ENCODE data around the gene TTC23.

Gene TTC23

DNA sequence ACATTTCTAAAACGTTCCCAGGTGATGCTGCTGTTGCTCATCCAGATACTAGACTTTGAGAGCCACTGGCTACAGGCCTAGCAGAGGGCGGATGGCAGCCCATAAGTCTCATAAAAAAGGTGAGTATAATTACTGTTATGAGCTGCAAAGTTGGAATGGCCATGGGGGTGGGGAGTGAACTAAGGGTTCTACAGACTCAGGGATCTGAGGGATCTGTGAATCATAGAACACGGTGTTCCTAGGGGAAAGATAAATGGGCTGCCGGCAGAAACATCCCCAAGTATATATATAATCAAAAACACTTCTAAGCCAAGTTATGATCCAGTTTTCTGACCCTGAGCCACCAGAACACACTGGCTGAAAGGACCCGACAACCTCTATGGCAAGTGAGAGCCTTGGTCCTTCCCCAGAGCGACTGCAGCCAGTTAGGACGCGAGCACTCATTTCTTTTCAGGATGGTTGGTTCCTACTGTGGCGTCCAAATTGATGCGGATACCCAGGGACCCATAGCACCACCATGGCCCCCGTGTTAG lies 152.4 kb downstream of the TTC23 start:
- ChIA-PET CTCF (interaction anchor here (0.6 kb wide), 1 partner anchor 583 kb away, joined by 3 read pairs; no protein-coding TSS in a partner anchor), POLR2A (no interaction called here)
- TF ChIP-seq LEF1 (IDR thresholded peaks at IDR 0.05; ENCODE audit: borderline replicate concordance) (no peak), ZNF384 (IDR thresholded peaks at IDR 0.05) (no peak), HDGF (IDR thresholded peaks at IDR 0.05; ENCODE audit: borderline replicate concordance) (no peak), L3MBTL2 (conservative IDR thresholded peaks at IDR 0.05) (no peak), SP1 (IDR thresholded peaks at IDR 0.05) (no peak), FOXK2 (IDR thresholded peaks at IDR 0.05) (no peak)
- TF ChIP-seq, protein P1, sequence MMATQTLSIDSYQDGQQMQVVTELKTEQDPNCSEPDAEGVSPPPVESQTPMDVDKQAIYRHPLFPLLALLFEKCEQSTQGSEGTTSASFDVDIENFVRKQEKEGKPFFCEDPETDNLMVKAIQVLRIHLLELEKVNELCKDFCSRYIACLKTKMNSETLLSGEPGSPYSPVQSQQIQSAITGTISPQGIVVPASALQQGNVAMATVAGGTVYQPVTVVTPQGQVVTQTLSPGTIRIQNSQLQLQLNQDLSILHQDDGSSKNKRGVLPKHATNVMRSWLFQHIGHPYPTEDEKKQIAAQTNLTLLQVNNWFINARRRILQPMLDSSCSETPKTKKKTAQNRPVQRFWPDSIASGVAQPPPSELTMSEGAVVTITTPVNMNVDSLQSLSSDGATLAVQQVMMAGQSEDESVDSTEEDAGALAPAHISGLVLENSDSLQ (IDR thresholded peaks at IDR 0.05): no peak
- DNase-seq (ENCODE audit: extremely low spot score): no peak

GRCh38 chr15:99096173-99096893 lies 153.0 kb downstream of the TTC23 start:
- CTCF ChIA-PET: interaction anchor here (0.6 kb wide), 1 partner anchor 584 kb away, joined by 3 read pairs; no protein-coding TSS in a partner anchor
- TF ChIP-seq TARDBP (IDR thresholded peaks at IDR 0.05) (no peak), FOXA1 (IDR thresholded peaks at IDR 0.05) (no peak), SUZ12 (IDR thresholded peaks at IDR 0.05) (no peak), ZNF384 (IDR thresholded peaks at IDR 0.05) (no peak), LEF1 (IDR thresholded peaks at IDR 0.05; ENCODE audit: borderline replicate concordance) (no peak), ELF4 (IDR thresholded peaks at IDR 0.05) (no peak), FOXM1 (IDR thresholded peaks at IDR 0.05; ENCODE audit: borderline replicate concordance) (no peak), HDGF (IDR thresholded peaks at IDR 0.05; ENCODE audit: borderline replicate concordance) (no peak), FOXK2 (IDR thresholded peaks at IDR 0.05) (no peak), BHLHE40 (IDR thresholded peaks at IDR 0.05; ENCODE audit: borderline replicate concordance) (no peak), NFRKB (IDR thresholded peaks at IDR 0.05) (no peak), CTBP1 (IDR thresholded peaks at IDR 0.05; ENCODE audit: borderline replicate concordance) (no peak), L3MBTL2 (conservative IDR thresholded peaks at IDR 0.05) (no peak), ARNT (IDR thresholded peaks at IDR 0.05) (no peak), SP1 (IDR thresholded peaks at IDR 0.05) (no peak)
- TF ChIP-seq, protein P1 (IDR thresholded peaks at IDR 0.05): no peak
- DNase-seq (ENCODE audit: extremely low spot score): no peak
- POLR2A ChIA-PET: no interaction called here

- no peak for DNase-seq (ENCODE audit: extremely low spot score)
- ChIA-PET CTCF (no interaction called here), POLR2A (no interaction called here)
- TF ChIP-seq, protein P1 (IDR thresholded peaks at IDR 0.05): peak; percentile 67; the same call in 1 of the 2 replicates
- no peak for TF ChIP-seq FOXK2 (IDR thresholded peaks at IDR 0.05)
Measured at GRCh38 chr15:99095626-99096025, 153.8 kb downstream of the TTC23 start.

DNA sequence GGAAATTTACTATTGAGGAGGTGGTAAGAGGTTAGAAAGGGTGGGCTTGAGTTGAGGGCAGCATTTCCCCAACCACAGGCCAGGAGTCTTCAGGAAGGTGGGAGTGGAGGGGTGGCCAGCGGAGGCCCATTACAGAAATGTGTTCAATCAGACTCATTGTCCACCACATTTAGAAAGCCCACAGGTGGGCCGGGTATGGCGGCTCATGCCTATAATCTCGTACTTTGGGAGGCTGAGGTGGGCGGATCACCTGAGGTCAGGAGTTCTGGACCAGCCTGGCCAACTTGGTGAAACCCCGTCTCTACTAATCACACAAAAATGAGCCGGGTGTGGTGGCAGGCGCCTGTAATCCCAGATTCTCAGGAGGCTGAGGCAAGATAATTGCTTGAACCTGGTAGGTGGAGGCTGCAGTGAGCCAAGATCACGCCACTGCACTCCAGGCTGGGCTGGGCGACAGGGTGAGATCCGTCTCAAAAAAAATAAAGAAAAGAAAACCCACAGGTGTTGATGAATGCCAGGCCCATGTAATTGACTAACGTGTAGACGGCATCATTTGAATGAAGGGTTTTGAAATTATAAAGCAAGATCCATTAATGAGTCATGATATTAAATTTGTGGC lies 156.7 kb downstream of the TTC23 start:
- TF ChIP-seq, protein P1 (IDR thresholded peaks at IDR 0.05): no peak
- no peak for TF ChIP-seq FOXK2 (IDR thresholded peaks at IDR 0.05)
- TF ChIP-seq L3MBTL2 (conservative IDR thresholded peaks at IDR 0.05): no peak
- TF ChIP-seq ELF4 (IDR thresholded peaks at IDR 0.05): no peak
- TF ChIP-seq ARNT (IDR thresholded peaks at IDR 0.05): no peak
- TF ChIP-seq NFRKB (IDR thresholded peaks at IDR 0.05): no peak
- no peak for TF ChIP-seq LEF1 (IDR thresholded peaks at IDR 0.05; ENCODE audit: borderline replicate concordance)
- no peak for TF ChIP-seq ZNF384 (IDR thresholded peaks at IDR 0.05)
- no peak for TF ChIP-seq FOXA1 (IDR thresholded peaks at IDR 0.05)
- no peak for TF ChIP-seq SP1 (IDR thresholded peaks at IDR 0.05)
- TF ChIP-seq TARDBP (IDR thresholded peaks at IDR 0.05): no peak
- TF ChIP-seq FOXM1 (IDR thresholded peaks at IDR 0.05; ENCODE audit: borderline replicate concordance): no peak
- TF ChIP-seq CTBP1 (IDR thresholded peaks at IDR 0.05; ENCODE audit: borderline replicate concordance): no peak
- TF ChIP-seq BHLHE40 (IDR thresholded peaks at IDR 0.05; ENCODE audit: borderline replicate concordance): no peak
- TF ChIP-seq HDGF (IDR thresholded peaks at IDR 0.05; ENCODE audit: borderline replicate concordance): no peak
- no peak for TF ChIP-seq SUZ12 (IDR thresholded peaks at IDR 0.05)
- ChIA-PET POLR2A (no interaction called here), CTCF (interaction anchor here (0.9 kb wide), 1 partner anchor 8 kb away, joined by 5 read pairs; no protein-coding TSS in a partner anchor)
- no peak for DNase-seq (ENCODE audit: extremely low spot score)

- POLR2A ChIA-PET: no interaction called here
- no peak for DNase-seq (ENCODE audit: extremely low spot score)
- CTCF ChIA-PET: interaction anchor here (0.7 to 3.1 kb wide), 2 partner anchors 10 to 123 kb away, joined by 3 to 12 read pairs; no protein-coding TSS in a partner anchor
- no peak for TF ChIP-seq HDGF (IDR thresholded peaks at IDR 0.05; ENCODE audit: borderline replicate concordance)
- no peak for TF ChIP-seq ELF4 (IDR thresholded peaks at IDR 0.05)
- TF ChIP-seq FOXM1 (IDR thresholded peaks at IDR 0.05; ENCODE audit: borderline replicate concordance): no peak
- no peak for TF ChIP-seq ARNT (IDR thresholded peaks at IDR 0.05)
- TF ChIP-seq L3MBTL2 (conservative IDR thresholded peaks at IDR 0.05): no peak
- no peak for TF ChIP-seq SP1 (IDR thresholded peaks at IDR 0.05)
- no peak for TF ChIP-seq FOXA1 (IDR thresholded peaks at IDR 0.05)
- TF ChIP-seq SUZ12 (IDR thresholded peaks at IDR 0.05): no peak
- no peak for TF ChIP-seq BHLHE40 (IDR thresholded peaks at IDR 0.05; ENCODE audit: borderline replicate concordance)
- TF ChIP-seq TARDBP (IDR thresholded peaks at IDR 0.05): no peak
- TF ChIP-seq, protein P1 (IDR thresholded peaks at IDR 0.05): no peak
- TF ChIP-seq LEF1 (IDR thresholded peaks at IDR 0.05; ENCODE audit: borderline replicate concordance): no peak
- no peak for TF ChIP-seq ZNF384 (IDR thresholded peaks at IDR 0.05)
Measured at GRCh38 chr15:99090938-99091337, 158.4 kb downstream of the TTC23 start.

Measured in HEK293T (cell line).